T follicular helper cell (primary cell): Measurements from ENCODE around the gene KRR1.
"Not testable (repeated sequence)": the region's sequence is repeated elsewhere in the genome, so short reads cannot be mapped to it uniquely, and the experiment has no call there.

Source experiments
- DNase-seq: peaks from one replicate; pipeline ENCODE4 v3.0.0-alpha.2; 2020; ENCODE audit warnings: low read depth

The KRR1 gene

GRCh38 chr12:75525263-75525662, 13.9 kb upstream of the KRR1 start:
- DNase-seq, result no peak

GRCh38 chr12:75522124-75522523, 10.7 kb upstream of the KRR1 start:
- not testable (repeated sequence) for DNase-seq

GRCh38 chr12:75521224-75521623, 9.8 kb upstream of the KRR1 start:
- DNase-seq, result not testable (repeated sequence)

- no peak for DNase-seq
Observed at GRCh38 chr12:75509621-75510020, 1.8 kb downstream of the KRR1 start.

- DNase-seq, result no peak
Observed at GRCh38 chr12:75508159-75508558, 3.2 kb downstream of the KRR1 start.

GRCh38 chr12:75507086-75507485, 4.3 kb downstream of the KRR1 start:
- no peak for DNase-seq

GRCh38 chr12:75505706-75506312, 5.6 kb downstream of the KRR1 start:
- DNase-seq, result no peak

- no peak for DNase-seq
Observed at GRCh38 chr12:75503866-75504265, 7.5 kb downstream of the KRR1 start.

GRCh38 chr12:75503459-75503858, 8.0 kb downstream of the KRR1 start:
- no peak for DNase-seq

GRCh38 chr12:75491169-75491568, 20.2 kb downstream of the KRR1 start:
- no peak for DNase-seq

GRCh38 chr12:75489613-75490210, 21.7 kb downstream of the KRR1 start:
- no peak for DNase-seq

- DNase-seq, result no peak
Observed at GRCh38 chr12:75489187-75489586, 22.2 kb downstream of the KRR1 start.

- DNase-seq, result no peak
Observed at GRCh38 chr12:75488553-75488952, 22.9 kb downstream of the KRR1 start.

GRCh38 chr12:75487308-75487707, 24.1 kb downstream of the KRR1 start:
- no peak for DNase-seq

- not testable (repeated sequence) for DNase-seq
Observed at GRCh38 chr12:75484450-75484849, 27.0 kb downstream of the KRR1 start.

GRCh38 chr12:75483431-75483830, 28.0 kb downstream of the KRR1 start:
- no peak for DNase-seq

GRCh38 chr12:75482646-75483045, 28.8 kb downstream of the KRR1 start:
- DNase-seq, result no peak

- DNase-seq, result no peak
Observed at GRCh38 chr12:75481774-75482173, 29.6 kb downstream of the KRR1 start.

- DNase-seq, result no peak
Observed at GRCh38 chr12:75481013-75481705, 30.2 kb downstream of the KRR1 start.

GRCh38 chr12:75480469-75480949, 30.9 kb downstream of the KRR1 start, which contains the start of gene GLIPR1:
Gene GLIPR1, plus strand, starts transcription at chr12:75480755. Its CDS starts 126 bp downstream, at chr12:75480881.
- peak; percentile 53 for DNase-seq

- DNase-seq, result no peak
Observed at GRCh38 chr12:75479963-75480461, 31.4 kb downstream of the KRR1 start.

GRCh38 chr12:75478116-75478794, 33.2 kb downstream of the KRR1 start:
- DNase-seq, result peak; percentile 20
